Epithelial cell of esophagus (primary cell): ENCODE measurements around the gene P4HTM.

ENCODE experiments used
- DNase-seq: peaks from one replicate; pipeline ENCODE4 v3.0.0; 2010; ENCODE audit warnings: low read depth
- H3K4me3 ChIP-seq: 2 replicates; pipeline ENCODE4 v1.5.1; 2011; ENCODE audit warnings: mild to moderate bottlenecking, low read length, control low read depth
- TF ChIP-seq, protein P1 (sequence below): IDR thresholded peaks from 2 replicates; pipeline ENCODE4 v1.5.1; 2011; ENCODE audit warnings: low read depth, mild to moderate bottlenecking, low read length, control low read depth, inconsistent platforms; ENCODE audit not compliant: insufficient read depth; ENCODE audit errors: missing control alignments

P4HTM gene

DNA sequence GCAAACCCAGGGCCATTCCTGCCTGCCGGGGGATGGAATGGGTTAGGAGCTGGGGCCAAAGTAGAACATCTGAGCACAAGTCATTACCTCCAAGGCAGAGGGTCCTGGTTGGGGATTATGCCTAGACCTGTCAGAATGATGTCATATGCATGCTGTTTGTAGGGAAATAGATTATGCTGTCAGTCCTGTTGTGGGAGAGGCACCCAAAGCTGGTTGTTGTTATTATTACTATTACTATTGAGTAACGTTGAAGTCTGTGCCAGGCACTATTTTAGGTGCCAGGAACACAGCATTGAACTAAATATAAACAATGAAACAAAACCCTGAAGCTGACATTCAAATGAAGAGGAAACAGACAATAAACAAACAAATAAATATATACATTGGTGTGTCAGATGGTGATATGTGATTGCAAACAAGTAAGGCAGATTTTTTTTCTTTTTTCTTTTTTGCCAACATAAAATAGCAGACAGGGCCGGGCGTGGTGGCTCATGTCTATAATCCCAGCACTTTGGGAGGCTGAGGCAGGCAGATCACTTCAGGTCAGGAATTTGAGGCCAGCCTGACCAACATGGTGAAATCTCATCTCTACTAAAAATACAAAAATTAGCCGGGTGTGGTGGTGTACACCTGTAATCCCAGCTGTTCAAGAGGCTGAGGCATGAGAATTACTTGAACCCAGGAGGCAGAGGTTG, 2.0 kb downstream of the P4HTM start:
- peak overlapping the region; percentile 45 for H3K4me3 ChIP-seq
- TF ChIP-seq, protein P1, sequence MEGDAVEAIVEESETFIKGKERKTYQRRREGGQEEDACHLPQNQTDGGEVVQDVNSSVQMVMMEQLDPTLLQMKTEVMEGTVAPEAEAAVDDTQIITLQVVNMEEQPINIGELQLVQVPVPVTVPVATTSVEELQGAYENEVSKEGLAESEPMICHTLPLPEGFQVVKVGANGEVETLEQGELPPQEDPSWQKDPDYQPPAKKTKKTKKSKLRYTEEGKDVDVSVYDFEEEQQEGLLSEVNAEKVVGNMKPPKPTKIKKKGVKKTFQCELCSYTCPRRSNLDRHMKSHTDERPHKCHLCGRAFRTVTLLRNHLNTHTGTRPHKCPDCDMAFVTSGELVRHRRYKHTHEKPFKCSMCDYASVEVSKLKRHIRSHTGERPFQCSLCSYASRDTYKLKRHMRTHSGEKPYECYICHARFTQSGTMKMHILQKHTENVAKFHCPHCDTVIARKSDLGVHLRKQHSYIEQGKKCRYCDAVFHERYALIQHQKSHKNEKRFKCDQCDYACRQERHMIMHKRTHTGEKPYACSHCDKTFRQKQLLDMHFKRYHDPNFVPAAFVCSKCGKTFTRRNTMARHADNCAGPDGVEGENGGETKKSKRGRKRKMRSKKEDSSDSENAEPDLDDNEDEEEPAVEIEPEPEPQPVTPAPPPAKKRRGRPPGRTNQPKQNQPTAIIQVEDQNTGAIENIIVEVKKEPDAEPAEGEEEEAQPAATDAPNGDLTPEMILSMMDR, result no peak
- peak; percentile 50 for DNase-seq

DNA sequence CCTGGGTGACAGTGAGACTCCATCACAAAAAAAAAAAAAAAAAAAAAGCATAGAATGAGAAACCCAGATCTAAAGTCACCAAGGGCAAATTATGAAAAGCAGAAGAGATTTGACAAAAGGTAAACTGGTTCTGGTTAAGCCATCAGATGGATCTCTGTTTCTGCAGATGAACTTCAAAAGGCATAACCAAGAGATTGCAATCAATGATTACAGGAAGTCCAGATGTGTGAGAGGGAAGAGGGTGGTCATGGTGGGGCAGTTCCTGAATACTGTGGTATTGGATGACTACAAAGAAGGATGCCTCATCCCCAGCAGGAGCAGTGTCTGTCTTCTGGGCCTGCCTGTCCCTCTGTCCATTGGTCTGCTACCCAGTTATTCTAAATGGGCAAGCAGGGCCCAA, 3.8 kb downstream of the P4HTM start:
- H3K4me3 ChIP-seq, result no peak overlapping the region
- no peak for DNase-seq
- TF ChIP-seq, protein P1, result no peak

DNA sequence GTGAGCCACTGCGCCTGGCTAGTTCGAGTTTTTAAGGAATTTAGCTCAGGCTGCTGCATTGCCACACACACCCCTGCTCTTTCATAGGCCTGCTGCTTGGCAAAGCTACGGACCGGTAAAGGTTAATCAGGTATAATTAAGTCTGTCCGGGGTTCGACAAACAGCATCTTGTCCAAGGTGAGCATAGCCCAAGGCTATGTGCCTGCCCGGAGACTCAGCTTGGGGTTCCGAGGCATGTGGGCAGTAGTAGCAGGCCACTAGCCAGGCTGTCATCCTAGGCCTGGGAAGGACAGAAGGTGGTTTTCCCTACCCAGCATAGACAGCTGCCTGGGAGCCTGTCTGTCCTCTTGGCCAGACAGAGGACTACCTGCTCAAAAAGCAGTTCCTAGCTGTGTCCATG, 6.6 kb downstream of the P4HTM start:
- TF ChIP-seq, protein P1, result no peak
- DNase-seq, result no peak
- H3K4me3 ChIP-seq, result no peak overlapping the region

- H3K4me3 ChIP-seq, result no peak overlapping the region
- DNase-seq, result no peak
- TF ChIP-seq, protein P1, result no peak
Observed at GRCh38 chr3:48997102-48997635, 7.1 kb downstream of the P4HTM start.

- no peak overlapping the region for H3K4me3 ChIP-seq
- TF ChIP-seq, protein P1, result no peak
- no peak for DNase-seq
Observed at GRCh38 chr3:48997714-48998637, 7.9 kb downstream of the P4HTM start.

GRCh38 chr3:48999085-48999858, 9.2 kb downstream of the P4HTM start:
- DNase-seq, result no peak
- TF ChIP-seq, protein P1, result no peak
- no peak overlapping the region for H3K4me3 ChIP-seq
